Stimulated activated CD4-positive, alpha-beta T cell treated with anti-CD3 and anti-CD28 coated beads, Interleukin-2, amount 100 ng/mL, for 24 hours (primary cell): Measurements from ENCODE around the gene KRT33A.
"Not testable (repeated sequence)": the region's sequence is repeated elsewhere in the genome, so short reads cannot be mapped to it uniquely, and the experiment has no call there.

Experiments used
- DNase-seq, 2 donors: peaks; one replicate each; pipeline ENCODE4 v3.0.0-alpha.2; 2020

Gene KRT33A

DNA sequence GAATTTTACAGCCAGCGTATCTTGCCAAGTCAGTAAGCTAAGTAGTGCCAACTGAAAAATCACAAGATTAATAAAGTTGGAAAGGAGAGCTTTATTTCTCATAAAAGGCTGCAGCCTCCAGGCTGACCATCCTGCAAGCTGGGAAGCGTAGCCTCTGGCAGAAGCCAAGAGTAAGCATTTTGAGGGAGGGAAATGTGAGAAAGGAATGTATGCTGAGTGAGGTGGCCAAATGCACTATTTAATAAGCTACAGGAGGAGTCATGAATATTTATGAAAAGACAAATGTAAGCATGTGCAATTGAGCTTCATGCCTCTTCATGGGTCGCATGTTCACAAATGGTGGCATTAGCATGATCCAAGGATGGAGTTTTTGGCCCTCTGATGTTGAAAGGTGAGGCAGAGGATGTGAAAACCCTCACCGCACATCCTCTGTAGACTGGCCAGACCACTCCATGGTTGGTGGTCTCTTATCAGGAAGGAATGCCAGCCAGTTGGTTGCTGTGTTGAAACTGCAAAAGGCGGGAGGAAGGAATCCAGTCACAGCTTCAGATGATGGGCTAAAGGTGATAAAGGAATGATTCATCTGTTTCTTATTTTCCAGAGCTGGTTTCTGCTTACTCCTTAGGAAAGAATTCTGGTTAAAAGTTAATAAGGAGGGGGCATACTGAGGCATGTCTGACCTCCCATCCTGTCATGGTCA is 9.8 kb upstream of the KRT33A start:
- no peak for DNase-seq

DNA sequence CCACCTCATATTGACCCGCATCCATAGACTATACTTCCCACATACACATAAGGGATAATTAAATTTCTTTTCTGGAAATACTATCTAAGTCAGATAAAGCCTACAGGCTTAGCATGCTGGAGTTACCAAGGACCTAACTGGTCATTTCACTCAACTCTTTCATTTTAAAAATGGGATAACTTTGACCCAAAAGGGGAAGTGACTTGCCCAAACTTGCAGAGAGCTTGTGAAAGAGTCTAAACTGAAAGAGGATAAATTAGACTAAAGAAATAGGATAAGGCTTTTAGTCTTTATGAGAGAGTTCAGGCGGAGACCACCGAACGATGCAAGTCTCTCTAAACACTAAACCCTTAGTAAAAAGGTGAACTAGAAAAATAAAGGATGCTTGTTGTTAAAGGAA is 3.9 kb upstream of the KRT33A start:
- DNase-seq: no peak

DNA sequence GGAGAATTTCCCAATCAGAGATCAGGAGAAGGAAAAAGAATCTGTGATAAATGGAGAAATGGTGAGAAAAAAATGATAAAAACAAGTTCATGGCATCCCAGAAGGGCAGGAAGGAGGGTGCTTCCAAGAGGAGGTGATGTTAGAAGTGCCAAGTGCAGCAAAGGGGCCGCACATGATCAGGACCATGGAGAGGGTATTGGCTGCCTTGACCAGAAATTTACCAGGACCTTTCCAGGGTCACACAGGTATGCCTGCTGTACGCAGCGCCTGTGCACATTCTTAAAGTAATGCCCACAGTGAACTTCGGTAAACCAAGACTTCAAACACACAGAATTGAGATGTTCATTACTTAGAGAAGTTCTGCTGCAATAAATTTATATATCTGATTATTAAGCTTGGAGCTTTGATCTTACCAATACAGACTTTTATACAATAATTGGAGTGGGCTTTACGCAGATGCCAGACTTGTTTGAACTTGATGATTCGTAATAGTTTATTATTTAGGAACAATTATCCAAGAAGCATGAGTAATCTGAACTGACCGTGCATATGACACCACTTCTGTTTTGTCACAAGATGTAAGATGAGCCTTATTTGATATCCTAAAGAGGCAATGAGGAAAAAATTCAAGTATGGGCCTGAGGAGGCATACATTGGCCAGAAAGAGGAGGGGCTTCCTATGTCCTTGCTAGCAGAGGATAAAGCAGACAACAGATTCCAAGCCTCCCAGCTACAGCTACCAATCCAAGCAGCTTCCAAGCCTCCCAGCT is 2.2 kb upstream of the KRT33A start:
- no peak for DNase-seq

DNA sequence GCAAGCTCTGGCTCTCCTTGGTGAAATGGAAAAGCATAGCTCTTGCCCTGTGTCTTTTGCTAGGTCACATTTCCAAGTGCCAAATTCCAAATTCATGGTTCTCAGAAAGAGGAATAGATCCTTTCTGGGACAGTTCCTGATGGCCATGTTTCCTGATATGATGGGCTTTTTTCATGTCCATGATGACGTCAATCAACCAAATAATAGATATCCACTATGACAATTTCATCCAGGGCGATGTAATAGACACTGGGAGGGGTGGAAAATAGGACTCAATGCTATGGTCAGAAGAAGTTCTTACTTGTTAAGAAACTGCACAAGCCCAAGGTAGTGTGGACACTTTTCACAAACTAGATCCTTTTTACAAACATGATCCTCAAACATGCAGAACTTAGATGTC is 549 bp upstream of the KRT33A start:
- DNase-seq: no peak

DNA sequence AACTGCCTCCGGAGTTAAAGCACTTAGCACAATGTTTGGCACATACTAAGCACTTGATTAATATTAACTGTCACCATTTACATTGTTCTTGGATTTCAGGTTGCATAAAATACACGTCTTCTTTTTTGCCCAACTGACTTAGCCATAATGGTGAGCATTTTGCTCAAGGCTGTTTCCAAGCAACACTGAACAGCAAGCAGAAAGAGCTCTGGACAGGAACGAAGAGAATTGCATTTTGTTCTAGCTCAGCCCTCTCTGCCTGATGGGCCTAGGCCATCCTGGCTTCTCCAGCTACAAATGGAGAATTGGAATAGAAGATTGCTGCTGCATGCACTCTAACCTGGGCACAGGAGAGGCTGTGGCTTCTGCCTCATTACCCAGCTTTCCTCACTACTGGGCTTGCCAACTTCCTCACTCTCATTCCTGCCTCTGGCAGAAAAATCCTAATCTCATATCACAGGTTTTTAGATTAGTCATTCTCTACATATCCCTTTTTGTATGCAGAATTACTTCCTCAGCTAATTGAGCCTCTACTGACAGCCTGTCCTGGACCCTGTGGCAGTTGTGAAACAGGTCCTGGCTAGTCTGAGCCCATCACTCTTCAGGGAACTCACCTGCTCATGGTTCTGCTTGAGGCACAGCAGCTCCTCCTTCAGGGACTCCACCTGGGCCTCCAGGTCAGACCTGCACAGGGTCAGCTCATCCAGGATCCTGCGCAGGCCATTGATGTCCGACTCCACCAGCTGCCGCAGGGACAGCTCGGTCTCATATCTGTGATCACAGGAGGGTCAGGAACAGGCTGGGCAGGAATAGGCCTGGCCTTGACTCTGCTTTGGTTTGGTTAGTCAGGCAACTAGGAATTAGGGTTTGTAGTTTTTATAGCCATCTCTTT is 2.5 kb downstream of the KRT33A start:
- no peak for DNase-seq

DNA sequence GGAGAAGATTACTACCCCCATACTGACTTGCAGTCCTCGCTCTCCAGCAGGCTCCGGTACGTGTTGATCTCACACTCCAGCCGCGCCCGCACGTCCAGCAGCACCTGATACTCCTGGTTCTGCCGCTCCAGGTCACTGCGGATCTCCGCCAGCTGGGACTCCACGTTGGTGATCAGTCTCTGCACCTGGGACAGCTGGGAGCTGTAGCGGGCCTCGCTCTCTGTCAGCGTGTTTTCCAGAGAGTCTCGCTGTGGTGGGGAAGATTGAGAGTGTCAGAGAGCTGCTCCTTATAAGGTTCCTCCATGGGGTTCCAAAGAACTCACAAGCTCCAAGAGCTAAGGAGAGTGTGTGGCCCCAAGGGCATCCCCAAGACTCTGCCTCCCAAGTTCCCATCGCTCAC is 4.2 kb downstream of the KRT33A start:
- DNase-seq: not testable (repeated sequence)

DNA sequence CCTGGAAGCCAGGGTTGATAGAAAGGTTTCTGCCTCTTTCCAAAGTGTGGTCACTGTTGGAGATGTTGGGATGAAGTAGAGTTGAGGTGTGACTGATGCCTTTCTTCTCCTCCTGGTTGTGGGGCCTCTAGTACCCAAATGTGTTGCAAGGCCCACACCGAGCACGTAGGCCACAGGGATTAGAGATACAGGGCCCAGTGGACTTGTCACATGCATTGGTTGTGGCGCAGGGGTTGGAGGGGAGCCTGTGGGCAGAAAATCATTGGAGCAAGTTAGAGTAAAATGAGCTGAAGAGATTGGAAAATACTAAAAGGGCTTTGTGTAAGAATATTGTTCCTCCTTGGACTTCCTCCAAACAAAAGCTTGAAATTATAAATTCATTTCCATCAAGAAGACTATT is 4.6 kb downstream of the KRT33A start:
- DNase-seq: no peak

DNA sequence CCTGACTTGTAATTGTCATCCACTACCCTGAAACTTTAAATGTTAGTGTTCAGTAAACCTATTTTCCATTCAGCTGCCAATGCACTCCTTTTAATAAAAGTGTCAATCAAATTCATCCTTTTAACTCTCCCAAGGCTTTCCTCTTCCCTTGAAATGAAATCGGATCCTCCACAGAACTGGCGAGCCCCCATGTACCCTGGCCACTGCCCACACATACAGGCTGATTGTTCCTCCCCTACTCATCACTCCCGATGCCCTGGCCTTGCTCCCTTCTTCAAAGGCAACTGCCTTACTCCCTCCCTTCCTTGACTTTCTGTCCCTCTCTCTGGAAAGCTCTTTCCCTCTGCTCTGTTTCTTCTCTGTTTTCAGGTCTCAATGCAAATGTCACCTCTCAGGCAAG is 7.6 kb downstream of the KRT33A start:
- DNase-seq: no peak

DNA sequence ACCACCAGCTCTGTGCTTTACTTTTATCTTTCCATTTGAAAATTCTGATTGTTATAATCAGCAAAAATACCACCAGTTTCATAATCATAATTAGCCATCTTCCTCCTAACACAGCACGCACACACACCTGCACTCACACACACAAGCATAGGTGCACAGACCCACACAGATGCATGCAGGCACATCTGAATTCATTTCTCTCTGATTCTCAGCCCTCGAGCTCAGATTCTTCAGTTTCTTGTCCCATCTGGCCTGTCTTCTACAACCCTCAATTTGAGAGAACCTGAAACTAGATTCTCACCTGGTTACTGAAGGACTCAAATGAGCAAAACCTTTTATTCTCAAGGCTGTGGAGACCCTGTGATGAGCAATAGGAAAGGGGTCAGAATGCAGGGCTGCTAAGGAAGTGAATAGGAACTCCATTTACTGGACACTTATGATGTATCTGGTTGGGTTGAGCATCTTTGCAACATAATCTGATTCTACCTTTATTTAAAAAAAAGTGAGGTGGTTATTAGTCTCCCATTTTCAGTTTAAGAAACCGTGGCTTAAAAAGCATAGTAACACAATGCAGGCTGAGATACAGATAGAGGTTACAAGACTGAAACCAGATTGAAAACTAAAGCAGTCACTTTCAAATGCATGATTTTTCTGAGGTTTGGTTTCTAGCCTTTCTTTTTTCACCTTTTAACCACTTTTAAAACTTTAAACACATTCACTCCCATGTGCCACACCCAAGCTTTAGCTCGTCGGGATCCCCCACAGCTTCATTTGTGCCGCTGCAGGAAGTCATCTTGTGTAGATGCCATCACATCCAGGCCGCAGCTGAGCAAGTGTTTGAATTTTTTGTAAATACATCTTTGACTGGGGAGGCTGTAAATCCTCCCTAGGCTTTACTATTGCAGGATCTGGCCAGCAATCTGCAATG is 9.4 kb downstream of the KRT33A start:
- peak in 1 of 2 donors; percentile 52 for DNase-seq

DNA sequence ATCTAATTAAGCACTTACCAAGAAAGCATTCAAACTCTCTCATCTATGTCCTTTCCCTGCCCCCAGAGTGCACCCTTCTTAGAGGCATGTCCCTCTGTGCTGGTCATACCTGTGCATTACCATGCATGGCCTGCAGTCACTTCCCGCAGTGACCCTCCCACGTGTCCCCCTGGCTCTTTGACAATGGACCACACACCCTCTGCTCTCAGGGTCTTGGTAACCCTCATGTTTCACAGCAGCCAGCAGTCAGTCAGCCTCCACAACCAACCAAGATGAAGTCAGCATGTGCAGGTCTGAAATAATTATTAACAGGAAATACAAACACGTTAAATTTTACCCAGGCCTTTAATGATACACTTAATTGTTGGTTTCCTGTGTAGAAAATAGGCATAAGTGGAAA is 10.1 kb downstream of the KRT33A start:
- DNase-seq: no peak

DNA sequence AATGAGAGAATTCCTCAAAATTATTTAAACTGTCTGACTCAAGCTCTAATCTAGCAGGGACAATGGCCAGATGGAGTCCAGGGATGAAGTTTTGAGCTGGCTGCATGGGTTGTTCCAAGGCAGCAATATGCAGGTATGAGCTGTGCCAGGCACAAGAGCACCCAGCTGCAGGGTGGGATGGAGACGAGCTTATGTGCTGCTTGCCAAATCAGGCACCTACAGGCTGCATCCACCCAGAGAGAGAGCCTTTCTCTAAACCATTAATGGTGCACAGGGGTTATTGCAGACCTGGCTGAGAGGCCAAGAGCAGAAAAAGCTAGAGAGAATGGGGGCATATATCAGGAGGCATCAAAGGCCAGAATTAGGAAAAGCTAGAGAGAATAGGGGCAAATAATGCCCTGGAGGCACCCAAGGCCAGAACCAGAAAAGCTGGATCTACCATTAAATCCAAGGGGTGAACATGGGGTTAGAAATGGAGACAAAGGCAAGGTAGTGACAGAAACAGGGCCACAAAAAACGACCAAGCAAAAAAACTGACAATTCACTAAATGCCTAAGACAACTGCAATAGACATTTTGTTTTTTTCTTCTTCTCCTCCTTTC is 11.0 kb downstream of the KRT33A start:
- no peak for DNase-seq

DNA sequence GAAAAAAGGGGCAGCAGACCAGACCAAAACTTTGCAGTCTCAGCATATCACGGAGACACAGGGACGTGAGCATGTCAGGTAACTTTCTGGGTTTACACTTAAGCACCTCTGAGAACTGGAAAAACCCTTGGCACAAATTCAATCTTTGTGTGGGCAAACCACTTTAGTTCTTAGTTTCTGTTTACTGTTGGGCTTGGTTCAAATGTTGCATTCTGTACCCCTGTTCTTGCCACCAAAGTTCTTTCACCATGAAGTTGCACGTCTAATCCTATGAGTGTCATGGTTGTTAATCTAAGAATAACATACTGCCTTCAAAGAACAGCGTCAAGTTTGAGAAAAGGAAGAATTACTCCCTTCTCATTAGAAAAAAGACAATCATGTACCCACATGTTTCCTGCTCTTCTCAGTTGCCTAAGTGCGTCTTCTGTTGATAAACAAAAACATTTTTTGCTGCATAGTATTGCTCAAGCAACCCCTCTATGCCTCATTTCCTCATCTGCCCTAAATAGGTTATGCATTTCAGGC is 11.6 kb downstream of the KRT33A start:
- no peak for DNase-seq

DNA sequence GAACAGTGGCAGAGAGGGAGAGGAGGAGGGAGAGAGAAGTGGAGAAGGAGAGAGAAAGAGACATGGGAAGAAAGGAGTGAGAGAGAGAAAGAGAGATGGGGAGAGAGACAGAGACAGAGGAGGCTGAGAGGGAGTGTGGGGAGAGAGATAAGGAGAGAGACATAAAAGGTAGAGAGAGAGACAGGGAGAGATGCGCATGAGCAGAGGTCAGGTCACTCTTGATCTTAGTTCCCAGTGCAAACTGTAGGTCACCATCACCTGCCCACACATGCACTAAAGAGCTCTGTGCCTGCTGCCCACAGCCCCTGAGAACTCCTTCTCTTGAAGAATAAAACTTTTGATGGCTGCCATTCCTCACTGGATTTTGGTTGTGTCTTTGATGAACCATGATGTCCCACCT is 14.9 kb downstream of the KRT33A start:
- no peak for DNase-seq

DNA sequence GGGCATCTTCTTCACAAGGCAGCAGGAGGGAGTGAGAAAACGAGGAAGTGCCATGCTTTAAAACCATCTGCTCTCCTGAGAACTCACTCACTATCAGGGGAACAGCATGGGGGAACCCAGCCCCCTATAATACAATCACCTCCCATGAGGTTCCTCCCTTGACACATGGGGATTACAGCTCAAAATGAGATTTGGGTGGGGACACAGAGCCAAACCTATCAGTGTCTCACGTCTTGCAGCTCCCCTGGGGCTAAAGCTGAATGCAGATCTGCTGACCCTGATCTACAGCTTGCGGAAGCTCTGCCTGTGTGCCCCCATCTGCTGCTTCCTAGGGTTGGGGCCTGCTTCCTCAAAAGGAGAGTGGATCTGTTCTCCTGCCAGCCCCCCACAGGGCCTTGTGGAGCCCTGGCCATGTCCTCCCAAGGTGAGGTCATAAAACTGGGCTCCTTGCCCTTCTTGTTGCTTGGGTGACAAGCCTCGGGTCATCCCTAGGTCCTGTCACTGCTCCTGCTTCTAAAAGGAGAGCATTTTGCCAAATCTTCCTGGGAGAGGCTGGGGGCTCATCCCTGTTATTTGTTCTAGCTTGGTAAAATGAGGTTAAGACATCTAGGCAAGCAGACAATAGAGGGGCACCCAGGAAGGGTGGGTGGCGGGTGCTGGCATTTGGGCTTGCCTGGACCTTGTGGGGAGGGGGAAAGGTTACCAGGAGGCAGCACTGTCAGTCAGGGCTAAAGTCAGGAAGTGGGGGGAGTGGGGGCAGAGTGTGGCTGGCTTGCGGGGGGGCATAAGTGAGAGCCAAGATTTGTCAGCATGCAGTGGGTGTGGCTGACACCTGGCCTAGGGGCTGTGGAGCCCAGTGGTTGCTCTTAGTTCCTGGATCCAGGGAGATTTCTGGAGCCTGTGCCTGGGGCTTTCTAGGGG is 16.0 kb downstream of the KRT33A start:
- no peak for DNase-seq

DNA sequence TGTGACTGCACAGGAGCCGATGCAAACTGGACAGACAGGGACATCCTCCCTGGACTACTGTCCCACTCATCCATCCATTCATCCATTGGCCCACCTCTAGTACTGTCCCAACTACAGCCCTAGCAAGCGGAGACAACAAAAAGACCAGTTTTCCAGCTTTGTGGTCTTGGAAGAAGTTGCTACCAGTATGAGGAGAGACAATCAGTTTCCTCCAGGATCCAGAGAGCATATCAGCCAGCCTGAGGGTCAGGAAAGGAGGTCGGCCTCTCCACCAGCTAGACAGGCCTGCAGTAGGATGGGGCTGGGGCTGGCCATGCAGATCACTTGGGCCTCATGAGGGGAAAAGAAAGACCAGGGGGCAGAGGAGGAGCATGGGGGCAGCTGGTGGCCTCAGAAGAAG is 16.8 kb downstream of the KRT33A start:
- DNase-seq: no peak

DNA sequence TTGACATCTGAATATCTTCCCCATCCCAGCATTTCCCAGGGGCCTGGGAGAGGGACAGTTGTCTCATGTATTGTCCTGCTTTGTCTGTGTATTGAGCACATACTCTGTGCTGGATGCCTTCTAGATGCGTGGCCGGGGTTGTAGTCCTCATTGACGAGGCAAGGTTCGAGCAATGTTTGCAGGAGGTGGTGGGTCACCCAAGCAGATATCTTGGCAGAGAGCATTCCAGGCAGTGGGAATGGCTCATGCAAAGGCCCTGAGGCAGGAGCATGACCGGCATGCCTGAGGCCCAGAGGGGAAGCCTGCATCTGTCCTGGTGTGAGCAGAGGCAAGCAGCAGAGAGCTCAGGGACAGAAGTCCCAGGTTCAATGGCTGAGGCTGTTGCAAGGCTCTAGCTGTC is 17.5 kb downstream of the KRT33A start:
- no peak for DNase-seq

DNA sequence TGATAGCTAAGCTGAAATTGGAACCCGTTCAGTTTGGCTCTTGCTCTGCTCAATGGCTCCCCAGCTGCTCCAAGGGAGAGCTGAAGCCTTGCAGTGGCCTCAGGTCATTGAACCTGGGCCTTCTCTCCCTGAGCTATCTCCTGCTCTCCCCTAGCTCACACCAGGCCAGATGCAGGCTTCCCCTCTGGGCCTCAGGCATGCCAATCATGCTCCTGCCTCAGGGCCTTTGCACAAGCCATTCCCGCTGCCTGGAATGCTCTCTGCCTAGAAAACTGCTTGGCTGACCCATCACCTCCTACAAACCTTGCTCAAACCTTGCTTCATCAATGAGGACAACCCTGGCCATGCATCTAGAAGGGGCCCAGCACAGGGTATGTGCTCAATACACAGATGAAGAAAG is 18.4 kb downstream of the KRT33A start:
- no peak for DNase-seq

DNA sequence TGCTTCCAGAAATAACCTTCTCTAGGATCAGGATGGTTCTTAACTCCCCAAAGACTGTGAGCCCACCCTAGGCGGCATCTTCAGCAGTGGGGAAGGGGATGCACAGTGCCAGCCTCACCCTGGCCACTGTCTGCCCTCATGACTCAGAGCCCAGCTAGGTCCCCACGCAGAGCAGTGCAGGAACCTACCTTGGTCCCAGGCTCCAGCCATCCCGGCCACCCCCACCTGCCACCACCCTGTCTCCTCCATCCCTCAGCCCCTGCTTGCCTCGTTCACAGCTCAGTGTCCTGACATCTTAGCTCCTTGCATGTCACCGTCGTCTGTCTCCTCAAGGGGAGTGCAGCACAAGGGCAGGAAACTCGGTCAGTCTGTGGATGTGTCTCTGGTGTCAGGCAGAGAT is 19.0 kb downstream of the KRT33A start:
- DNase-seq: no peak

DNA sequence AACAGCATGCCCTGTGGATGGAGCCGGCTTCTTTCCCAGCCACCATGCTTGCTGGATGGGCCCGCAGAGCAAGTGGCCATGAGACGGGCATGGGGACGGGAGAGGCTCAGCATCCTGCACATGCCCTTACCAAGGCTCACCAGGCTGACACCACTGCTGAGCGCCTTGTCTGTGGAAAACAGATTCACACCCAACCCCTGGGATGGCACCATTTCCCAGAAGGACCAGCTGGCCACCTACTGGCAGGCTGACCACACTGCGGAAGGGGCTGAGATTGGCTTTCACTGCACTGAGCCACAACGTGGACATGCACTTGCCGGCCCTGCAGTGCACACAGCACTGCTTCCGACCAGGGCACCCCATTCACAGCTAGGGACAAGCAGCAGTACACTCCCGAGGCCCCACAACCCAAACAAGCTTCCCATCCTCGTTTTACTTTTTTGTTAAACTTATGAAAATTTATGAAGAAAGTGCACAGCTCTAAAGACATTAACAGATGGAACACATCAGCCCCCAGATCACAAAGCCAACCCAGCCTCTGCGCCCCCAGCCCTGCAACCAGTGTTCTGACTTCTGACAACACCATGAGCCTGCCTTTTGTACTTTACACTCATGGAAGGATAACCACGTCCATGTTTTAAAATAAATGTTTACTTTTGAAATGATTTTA is 21.2 kb downstream of the KRT33A start:
- peak in 1 of 2 donors; percentile 42 for DNase-seq

DNA sequence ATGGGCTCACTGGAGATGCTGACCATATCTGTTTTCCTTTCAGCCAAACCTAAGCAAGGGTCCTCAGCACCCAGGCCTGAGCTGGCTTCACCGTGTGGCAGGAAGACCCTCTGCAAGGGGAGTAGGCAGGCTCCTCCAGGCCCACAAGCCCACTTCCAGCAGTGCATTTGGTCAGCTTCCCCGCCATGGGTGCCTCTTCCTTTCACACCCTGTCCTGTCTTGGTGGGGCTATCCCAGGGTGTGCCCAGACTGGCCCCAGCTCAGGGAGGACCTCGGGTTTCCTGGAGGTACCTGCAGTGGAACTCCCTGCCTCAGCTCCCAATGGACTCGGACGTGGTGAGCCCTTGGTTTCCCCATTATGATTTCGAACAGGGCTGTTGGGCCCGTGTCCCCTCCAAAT is 22.4 kb downstream of the KRT33A start:
- DNase-seq: no peak
